Measurements from ENCODE around the gene CACNA1F.

DNA sequence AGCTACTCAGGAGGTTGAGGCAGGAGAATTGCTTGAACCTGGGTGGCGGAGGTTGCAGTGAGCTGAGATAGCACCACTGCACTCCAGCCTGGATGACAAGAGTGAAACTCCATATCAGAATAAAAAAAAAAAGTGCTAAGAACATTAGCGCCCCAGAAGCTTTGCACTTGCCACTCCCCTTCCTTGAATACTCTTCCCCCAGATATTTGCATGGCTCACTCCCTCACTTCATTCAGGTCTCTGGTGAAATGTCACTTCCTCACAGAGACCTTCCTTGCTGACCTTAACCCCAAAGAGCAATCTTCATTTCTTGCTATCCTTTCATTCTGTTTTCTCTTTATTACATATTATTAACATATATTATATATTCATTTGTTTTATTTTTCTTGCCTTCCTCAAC lies 11.3 kb downstream of the CACNA1F start:
- TF ChIP-seq, protein P1, sequence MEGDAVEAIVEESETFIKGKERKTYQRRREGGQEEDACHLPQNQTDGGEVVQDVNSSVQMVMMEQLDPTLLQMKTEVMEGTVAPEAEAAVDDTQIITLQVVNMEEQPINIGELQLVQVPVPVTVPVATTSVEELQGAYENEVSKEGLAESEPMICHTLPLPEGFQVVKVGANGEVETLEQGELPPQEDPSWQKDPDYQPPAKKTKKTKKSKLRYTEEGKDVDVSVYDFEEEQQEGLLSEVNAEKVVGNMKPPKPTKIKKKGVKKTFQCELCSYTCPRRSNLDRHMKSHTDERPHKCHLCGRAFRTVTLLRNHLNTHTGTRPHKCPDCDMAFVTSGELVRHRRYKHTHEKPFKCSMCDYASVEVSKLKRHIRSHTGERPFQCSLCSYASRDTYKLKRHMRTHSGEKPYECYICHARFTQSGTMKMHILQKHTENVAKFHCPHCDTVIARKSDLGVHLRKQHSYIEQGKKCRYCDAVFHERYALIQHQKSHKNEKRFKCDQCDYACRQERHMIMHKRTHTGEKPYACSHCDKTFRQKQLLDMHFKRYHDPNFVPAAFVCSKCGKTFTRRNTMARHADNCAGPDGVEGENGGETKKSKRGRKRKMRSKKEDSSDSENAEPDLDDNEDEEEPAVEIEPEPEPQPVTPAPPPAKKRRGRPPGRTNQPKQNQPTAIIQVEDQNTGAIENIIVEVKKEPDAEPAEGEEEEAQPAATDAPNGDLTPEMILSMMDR (IDR thresholded peaks at IDR 0.05): no peak
- no peak for TF ChIP-seq POLR2AphosphoS5 (IDR thresholded peaks at IDR 0.05; ENCODE audit: insufficient read depth in 1 of 2, low read depth in 1 of 2)
- no peak for TF ChIP-seq POLR2A (IDR thresholded peaks at IDR 0.05)
